Fibroblast of peridontal ligament (primary cell): ENCODE data around the gene ICE2.
"Not testable (repeated sequence)": the region's sequence is repeated elsewhere in the genome, so short reads cannot be mapped to it uniquely, and the experiment has no call there.

Source experiments
- DNase-seq: peaks from one replicate; pipeline ENCODE4 v3.0.0-alpha.2; 2010; ENCODE audit errors: extremely low read depth

ICE2 gene

DNA sequence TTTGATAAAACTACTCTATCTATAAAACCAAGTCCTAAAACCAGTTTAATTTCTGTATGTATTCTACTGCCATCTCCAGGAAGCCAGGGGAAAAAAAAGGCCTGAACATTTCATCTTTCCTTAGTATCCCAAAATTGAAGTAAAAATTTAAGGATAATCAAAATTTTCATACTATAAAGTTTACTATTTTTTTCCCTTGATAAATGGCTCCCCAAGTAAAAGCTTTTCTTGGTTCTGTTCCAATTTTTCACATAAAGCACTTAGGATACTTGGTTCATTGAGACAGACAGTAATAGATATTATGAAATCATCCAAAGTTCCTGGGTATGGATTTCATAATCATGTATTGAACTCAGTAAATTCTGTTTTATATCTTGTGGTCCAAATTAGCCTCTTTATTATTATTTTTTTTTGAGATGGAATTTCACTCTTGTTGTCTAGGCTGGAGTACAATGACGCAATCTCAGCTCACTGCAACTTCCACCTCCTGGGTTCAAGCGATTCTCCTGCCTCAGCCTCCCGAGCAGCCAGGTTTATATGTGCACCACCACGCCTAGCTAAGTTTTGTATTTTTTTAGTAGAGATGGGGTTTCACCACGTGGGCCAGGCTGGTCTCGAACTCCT, 34.5 kb downstream of the ICE2 start:
- DNase-seq = peak; percentile 72

DNA sequence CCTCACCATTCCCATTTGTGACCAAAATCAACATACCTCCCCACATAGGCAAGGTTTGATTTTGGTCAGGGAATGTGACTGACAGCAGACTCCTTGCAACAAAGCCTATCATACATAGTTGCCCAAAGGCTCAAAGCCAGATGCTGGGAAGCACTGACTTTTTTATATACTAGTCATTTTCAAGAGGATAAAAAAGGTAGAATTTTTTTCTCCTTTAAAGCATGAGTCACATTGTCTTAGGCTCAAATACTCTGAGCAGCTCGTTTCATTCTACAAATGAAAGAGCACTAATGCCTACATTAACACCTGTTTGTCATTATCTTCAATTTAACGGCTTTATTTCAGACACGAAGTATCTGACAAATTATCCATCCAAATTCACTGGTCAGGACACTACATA, 36.2 kb downstream of the ICE2 start:
- DNase-seq = peak; percentile 46

DNA sequence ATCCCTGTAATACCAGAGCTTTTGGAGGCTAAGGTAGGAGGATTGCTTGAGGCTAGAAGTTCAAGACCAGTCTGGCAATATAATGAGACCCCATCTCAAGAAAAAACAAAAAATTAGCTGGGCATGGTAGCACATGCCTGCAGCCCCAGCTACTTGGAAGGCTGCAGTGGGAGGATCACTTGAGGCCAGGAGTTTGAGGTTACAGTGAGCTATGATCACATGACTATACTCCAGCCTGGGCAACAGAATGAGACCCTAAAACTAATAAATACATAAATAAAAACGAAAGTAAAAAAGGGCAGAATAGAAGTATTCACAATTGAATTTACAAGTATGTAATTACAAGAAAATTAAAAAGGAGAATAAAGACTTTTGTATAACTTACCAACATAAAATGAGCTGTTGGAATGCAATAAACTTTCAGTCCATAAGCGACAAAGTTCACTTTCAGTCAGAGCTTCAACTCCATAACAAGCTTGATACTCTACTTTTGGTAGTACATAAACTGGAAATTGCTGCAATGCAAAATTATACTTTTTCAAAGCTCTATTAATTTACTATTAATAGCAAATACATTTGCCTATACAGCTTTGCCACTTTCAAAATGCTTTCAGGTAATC, 36.8 kb downstream of the ICE2 start:
- no peak for DNase-seq

DNA sequence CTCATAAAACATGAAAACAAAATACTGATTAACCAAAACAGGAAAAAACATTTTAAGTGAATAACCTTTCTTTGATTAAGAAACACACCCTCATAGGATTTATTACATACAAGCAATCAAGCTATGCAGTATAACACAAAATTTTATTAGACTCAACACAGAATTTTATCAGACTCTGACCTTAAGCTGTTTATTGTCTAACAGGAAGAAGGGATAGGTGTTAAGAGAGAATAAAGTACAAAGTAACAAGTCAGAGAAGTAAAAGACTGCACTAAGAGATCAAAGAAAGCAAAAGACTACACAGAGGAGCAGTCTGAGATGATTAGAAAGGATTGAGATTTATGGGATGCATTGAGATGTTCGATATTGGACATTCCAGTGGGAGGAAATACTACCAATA, 37.6 kb downstream of the ICE2 start:
- no peak for DNase-seq

DNA sequence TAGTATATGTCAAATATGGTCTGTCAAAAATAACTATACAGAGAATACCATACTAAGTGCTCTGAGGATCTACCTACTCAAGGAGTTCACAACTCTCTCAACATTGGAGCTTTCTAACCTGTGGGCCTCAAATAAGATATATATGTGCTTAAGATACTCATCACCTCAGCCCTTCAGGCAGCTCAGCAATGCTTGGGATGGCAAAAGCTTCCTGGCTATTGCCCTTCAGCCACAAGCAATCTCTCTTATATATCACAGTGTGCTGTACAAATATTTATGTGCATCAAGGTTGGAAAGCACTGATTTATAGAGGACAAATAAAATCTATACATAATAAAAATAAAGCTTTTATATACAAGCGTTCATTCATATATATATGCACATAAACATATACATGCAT, 40.3 kb downstream of the ICE2 start:
- DNase-seq = no peak

DNA sequence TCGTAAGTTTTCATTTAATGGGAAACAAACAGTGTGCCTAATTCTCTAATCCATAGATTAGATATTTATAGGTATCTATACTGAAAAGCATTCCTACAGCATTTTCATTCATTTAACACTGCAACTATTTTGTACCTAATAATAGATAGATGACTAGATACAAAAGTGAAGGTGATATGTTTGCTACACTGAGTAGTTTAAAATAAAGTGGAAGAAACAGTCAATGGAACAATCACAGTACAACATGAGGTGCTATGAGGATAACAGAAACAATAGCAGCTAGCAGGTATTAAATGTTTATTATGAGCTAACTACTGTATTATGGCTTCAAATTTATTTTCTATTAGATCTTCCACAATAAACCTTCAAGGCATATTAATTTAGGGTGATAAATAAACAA, 50.0 kb downstream of the ICE2 start:
- DNase-seq = no peak

DNA sequence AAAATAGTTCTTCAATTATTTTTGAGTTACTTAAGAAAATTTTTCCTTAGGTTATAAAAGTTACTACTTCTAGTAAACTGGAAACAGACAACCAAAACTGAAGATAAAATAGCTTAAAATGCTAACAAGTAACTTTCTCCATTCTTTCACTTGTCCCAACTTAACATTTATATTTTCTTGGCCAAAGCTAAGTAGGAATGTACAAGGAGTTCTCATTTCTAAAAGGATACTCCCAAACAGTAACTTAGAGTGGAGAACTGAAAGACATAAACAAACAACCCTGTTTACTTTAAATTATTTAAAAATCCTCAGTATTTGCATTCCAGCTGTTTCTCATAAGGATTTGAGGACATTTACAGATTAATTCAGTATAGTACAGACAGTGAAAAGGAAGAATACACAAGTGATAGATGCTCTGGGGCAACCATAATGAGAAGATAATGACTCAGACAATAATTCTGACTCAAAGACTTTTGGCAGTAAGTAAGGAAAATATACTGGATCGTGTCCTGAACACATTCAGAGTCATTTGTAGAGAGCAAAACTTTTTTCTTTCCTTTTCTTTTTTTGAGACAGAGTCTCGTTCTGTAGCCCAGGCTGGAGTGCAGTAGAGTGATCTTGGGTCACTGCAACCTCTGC, 52.0 kb downstream of the ICE2 start:
- peak; percentile 88 for DNase-seq

DNA sequence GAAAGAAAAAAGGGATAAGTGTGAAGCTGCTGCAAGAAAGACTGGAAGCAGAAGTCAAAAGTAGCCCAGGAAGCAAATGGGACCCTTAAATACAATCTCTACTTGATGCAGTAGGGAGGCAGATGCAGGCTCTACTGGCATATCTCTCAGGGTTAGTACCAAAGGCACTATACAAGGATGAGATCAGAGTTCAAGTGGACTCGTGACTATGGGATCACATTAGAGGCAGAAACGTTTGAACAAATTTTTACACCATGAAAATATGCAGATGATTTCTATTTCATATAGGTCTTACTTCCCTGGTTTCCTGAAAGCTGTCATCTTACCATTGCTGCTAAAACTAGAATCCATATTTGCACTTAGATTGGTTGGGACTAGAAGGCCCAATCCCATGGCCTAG, 53.5 kb downstream of the ICE2 start:
- no peak for DNase-seq

DNA sequence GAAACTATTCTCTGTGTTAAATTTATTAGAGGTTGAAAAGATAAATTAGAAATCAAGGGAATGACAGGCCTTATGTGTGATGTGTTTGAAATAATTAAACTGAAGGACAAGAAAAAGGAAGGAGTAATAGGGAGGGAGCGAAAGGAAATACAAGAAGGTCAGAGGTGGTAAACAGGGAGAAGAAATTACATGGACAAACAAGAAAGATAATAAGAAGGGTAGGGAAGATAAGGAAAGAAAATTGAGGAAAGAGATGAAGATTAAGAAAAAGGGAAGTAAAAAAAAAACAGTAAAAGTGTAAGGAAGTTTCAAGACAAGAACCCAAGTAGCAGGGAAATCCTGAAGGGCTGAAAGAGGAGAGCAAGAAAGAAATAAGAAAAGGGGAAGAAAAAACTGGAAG, 54.9 kb downstream of the ICE2 start:
- no peak for DNase-seq

DNA sequence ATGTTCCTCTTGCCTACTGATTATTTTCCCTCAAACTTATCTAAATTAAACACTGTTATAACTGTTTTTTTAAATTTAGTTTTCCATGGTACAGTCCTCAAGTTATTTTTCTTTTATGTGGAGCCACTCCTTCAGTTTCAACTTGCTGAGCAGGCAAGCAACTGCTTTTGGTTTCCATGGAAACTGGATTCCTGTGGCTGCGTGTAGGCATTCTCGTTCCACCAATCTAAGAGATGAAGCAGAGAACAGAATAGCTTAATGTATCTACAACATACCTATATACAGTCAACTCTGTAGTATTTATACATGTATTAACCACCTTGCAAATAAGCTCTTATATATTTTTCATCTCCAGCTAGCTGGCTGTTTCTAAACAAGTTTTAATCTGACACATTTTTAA, 55.4 kb downstream of the ICE2 start:
- DNase-seq = peak; percentile 93

DNA sequence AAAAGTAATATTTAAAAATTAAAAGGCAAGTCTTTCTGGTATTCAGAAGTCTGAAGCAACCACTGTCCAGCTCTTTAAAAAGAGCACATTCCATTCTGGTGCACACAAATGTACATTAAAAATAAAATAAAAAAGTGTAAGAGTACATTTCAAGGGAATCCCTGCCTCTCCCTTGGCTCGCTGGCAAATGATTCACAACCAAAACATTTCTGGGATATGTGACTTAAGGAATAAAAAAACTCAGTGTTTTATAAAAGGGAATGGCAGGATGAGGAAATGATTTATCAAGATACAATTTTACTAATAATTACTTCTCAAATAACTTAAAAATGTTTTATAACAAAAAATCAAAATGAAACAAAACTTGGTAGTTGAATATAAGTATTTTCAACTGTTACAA, 57.4 kb downstream of the ICE2 start:
- DNase-seq = peak; percentile 84

DNA sequence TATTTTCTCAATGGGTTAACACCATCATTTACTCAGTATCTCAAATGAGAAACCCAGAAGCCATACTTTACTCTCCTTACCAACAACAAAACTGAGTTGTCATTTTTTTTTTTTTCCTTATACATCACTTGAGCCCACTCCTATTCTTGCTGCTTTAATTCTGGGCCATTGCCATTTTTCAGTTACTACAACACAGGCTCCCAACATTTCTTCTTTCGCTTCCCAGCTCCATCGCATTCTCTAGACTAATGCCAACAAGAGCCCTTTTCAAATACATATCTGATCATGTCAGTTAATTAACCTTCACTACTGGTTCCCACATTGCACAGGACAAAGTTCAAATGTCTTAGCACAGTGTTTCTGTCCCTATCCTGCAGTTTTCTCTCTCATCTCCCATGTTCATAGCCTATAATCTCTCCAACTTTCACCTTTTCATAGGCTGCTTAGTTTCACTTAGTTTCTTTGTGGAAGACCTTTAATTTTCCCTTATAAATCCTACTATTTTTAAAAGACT, 58.7 kb downstream of the ICE2 start:
- no peak for DNase-seq

DNA sequence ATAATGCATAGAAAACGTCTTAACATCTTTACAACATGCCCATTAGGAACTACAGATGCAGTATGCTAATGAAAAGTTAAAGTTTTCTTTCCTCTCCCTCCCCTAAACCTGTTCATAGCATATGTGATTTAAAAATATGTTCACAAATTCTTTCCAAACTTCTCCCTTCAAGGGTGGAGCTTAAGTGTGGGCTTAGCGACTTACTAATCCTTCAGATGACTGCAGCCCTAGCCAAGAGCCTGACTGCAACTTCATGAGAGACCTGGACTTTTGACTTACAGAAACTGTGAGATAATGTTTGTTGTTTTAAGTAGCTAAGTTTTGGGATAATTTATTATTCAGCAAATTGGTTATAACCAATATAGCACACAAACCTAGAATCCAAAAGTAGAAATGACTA, 59.2 kb downstream of the ICE2 start:
- peak; percentile 51 for DNase-seq

DNA sequence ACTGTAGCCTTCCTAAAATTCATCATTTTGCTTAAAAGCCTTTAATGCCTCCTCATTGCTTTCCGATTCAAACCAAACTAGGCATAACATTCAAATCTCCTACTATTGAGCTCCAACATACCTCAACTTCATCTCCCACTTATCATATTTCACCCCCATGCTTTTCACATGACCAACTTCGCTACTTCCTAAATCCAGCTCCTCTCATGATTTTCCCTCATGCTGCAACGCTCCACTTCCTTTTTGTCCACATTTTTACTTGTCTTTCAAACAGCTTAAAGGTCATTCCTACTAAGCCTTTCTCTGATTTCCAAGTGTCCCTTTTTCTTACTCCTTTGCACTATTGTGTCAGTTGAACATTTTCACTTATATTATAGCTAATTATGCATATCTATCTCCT, 60.8 kb downstream of the ICE2 start:
- no peak for DNase-seq

DNA sequence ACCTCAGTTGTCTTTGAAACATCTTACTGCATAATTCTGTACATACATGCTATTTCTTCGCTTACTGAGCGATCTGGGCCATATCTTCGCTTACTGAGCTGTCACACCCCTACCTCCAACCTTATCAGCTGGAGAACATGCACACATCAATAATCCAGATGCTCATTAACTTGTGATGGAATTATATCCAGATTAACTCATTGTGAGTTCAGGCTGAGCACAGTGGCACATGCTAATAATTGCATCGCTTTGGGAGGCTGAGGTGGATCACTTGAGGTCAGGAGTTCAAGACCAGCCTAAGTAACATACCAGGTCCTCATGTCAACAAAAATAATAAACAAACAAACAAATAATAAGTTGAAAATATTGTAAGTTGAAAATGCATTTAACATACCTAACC, 61.8 kb downstream of the ICE2 start:
- no peak for DNase-seq

DNA sequence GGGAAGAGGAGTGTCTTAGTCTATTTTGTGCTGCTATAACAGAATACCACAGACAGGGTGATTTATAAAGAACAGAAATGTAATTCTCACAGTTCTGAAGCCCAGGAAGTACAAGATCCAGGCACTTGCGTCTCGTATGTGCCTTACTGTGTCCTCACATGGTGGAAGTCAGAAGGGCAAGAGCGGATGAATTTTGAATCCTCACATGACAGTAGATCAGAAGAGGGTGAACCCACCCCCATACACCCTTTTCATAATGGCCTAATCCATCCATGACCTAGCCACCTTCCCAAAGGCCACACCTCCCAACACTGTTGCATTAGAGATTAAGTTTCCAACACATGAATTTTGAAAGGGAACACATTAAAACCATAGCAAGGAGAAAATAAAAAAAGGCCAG, 62.5 kb downstream of the ICE2 start:
- DNase-seq = no peak

DNA sequence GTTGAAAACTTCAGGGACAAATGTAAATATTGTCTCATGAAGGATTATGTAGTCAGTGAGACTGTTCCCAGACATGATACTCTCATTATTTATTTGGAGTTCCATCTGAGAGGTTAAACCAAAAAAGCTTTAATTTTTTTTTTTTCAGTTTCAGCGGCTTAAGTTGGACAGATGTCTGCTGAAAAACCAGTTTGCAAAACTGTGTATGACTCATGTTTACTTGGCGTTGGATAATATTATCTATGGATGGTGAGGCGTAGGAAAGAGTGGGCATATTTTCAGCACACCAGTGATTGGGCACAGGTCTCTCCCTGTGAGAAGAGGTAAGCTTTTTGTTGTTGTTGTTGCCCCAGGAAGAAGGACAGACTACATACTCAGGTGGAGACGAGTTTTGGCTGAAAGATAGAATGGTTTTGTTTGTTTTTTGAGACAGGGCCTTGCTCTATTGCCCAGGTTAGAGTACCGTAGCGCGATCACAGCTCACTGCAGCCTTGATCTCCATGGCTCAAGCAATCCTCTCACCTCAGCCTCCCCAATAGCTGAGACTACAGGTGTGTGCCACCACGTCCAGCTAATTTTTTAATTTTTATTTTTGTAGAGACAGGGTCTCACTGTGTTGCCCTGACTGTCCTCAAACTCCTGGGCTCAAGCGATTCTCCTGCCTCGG, 64.8 kb downstream of the ICE2 start:
- peak; percentile 77 for DNase-seq

DNA sequence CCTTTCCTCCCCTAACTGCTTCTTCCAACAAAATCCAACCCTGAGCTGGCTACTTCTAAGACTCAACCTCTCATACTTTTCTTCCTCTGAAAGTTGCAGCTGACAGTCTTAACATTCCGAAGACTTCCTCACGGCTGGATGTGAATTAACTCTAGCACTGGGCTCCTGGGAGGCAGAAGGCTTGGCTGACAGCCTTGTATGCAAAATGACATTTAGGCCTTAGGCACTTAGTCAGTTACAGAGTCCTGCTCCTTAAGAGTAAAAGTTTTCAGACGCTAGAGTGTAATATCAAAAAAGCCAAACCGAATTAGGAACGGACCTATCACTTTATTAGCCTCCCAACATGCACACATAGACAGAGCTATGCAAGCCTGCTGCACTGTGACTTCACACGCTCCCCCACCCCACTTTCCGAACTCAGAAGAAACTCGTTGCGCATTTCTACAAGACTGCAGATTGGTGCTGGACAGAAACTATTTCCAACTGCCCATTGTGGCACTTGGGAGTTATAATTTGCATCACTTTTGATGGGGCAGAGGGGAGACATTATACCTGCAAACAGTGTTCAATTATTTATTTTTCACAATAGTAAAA, 65.6 kb downstream of the ICE2 start:
- peak; percentile 50 for DNase-seq

DNA sequence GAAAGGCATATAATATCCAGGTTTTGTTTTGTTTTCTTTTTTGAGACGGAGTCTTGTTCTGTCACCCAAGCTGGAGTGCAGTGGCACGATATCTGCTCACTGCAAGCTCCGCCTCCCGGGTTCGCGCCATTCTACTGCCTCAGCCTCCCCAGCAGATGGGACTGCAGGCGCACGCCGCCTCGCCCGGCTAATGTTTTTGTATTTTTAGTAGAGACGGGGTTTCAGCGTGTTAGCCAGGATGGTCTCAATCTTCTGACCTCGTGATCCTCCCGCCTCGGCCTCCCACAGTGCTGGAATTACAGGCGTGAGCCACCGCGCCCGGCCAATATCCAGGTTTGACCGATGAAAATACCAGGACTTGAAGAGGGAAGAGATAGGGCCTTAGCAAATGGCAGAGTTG, 66.1 kb downstream of the ICE2 start:
- DNase-seq = not testable (repeated sequence)

DNA sequence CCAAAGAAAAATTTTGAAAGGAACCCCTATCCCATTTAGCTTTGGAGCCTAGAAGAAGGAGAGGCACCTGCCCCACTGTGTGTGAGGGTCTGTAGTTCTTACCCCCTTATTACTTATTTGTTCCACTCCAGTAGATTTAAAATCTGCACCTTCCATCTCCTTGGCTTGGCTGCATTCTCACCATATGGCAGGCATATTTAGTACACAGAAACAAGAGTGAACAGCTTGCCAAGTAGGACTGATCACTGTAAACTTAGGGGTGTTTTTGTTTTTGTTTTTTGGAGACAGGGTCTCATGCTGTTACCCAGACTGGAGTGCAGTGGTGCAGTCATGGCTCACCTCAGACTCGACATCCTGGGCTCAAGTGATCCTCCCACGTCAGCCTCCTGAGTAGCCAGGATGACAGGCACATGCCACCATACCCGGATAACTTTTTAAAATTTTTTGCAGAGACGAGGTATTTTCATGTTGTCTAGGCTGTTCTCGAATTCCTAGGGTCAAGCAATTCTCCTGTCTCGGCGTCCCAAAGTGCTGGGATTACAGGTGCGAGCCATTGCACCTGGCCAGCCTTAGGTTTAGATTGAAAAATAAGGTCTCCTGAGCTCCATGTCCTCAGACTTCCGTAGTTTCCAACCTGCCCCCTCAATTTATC, 67.0 kb downstream of the ICE2 start:
- no peak for DNase-seq

DNA sequence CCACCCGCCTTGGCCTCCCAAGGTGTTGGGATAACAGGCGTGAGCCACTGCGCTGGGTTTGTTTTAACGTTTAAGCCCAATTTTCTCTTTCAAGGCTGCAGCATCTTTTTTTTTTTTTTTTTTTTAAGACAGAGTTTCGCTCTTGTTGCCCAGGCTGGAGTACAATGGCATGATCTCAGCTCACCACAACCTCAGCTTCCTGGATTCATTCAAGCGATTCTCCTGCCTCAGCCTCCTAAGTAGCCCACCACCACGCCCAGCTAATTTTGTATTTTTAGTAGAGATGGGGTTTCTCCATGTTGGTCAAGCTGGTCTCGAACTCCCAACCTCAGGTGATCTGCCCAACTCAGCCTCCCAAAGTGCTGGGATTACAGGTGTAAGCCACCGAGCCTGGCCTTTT, 68.6 kb downstream of the ICE2 start:
- DNase-seq = not testable (repeated sequence)

DNA sequence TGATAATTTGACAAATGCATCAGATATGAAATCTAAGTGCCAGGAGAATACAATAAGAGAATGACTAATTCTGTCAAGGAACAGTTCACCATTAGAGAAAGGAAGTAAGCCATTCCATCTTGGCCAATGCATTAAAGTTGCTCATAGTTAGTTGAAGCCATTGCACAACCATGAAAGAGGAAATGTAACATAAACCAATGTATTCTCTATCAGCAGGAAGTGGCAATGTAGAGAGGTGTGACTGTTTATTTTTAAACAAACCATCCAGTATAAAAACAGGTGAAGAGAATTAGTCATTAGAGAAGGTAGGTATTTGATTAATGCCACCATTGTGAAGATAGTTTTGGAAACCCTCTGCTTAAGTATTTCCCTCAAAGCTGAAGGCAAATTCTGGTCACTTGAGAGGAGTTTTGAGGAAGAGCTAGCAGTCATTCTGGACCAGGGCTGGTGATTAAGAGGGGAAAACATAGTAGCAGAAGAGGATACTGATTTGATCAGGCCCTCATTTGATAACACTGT, 70.4 kb downstream of the ICE2 start:
- peak; percentile 84 for DNase-seq
